Measurements from ENCODE around the gene KRT78. TPM values are rescaled to one million over a fixed set of nuclear protein-coding genes. Genes with fewer than 3 reads are reported as not detected.

KRT78 gene
- total RNA-seq, 2 experiments from 2014 or later = not detected

DNA sequence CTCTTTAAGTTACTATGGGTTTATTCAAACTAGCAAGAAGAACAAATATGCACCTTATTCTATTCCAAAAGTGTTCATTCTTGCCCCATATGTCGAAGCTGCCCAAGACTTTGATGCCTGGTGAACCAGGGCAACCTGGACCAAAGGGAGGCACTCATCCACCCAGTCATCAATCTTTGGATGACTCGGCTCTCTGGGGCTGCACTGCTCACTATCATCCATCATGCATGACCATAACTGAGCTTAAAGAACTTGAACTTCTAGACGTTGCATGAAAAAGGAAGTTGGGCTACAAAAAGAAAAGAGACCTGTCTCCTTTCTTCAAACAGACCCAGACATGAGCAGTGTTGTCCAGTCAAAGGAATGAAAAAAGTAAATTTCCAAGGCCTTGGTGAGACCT is 36.0 kb downstream of the KRT78 start:
- Mint-ChIP-seq H3K4me1 (ENCODE audit: low read depth) (peaks cover 8% of the 10 kb centered on the region), H3K27ac (no peak overlapping the region), H3K27me3 (ENCODE audit: low read depth) (peaks cover 2% of the 10 kb centered on the region), H3K9me3 (ENCODE audit: insufficient read depth) (no peaks in the 10 kb centered on the region), H3K4me3 (no peak overlapping the region), H3K36me3 (ENCODE audit: low read depth) (no peaks in the 10 kb centered on the region)
- ChIA-PET CTCF (interaction anchor here (1.2 to 2.5 kb wide), 4 partner anchors 25 to 99 kb away, joined by 3 to 10 read pairs (median 5); no protein-coding TSS in a partner anchor), POLR2A (no interaction called here)
- ATAC-seq = no peak
- no peak for DNase-seq

DNA sequence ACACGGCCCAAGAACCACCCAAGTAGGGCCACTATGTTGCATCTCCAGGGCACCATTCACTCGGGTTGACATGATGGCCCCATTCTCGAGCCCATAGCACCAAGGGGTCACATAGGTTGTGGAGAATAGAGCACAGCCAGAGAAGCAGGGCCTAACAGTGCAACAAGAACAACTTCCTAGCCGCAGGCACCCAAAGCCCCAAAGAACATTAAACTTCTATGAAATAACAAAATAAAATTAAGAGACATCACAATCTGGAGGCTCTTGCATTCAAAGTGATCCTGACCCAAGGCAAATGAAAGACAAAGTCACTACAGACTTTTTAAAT is 36.8 kb downstream of the KRT78 start:
- Mint-ChIP-seq H3K27ac (no peak overlapping the region), H3K4me1 (ENCODE audit: low read depth) (peaks cover under 1% of the 10 kb centered on the region), H3K9me3 (ENCODE audit: insufficient read depth) (no peaks in the 10 kb centered on the region), H3K4me3 (no peak overlapping the region), H3K27me3 (ENCODE audit: low read depth) (peaks cover 2% of the 10 kb centered on the region), H3K36me3 (ENCODE audit: low read depth) (no peaks in the 10 kb centered on the region)
- ChIA-PET CTCF (interaction anchor here (1.7 to 2.5 kb wide), 2 partner anchors 26 to 58 kb away, joined by 6 to 10 read pairs; no protein-coding TSS in a partner anchor), POLR2A (no interaction called here)
- DNase-seq (no peak), ATAC-seq (no peak)

DNA sequence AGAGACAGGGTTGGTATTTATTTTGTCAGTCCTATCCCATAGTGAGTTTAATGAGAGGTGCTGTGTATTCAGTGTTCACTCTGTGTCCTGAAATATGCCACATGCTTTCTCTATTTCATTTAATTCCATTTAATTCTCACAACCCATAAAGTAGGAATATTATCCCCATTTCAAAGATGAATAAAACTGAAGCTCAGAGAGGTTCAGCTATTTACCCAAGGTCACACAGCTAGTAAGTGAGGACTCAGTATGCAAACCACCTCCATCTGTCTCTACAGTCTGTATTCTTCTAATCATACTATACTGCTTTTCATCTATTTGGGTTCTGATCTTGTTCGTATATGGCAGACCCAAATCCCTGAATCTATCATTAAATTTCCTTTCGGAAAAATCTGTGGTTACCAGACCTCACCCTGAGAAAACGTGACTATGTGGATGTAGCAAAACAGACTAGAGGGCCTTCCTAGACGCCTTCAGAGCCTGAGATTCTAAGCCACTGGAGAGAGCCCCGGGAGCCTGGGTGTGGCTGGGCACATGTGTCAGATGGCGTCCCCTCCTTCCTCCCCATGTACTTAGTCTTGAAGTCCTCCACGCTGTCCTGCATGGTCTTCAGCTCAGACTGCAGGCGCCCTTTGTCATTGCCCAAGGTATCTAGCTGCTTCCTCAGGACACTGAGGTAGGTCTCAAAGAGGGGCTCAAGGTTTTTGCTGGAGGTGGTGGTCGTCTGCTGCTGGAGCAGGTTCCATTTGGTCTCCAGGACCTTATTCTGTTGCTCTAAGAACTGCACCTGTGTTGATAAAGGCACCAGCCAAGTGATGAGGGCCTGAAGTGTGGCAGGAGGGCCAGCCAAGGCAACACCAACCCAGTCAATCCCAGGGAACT is 37.4 kb downstream of the KRT78 start:
- CTCF ChIA-PET = interaction anchor here (2.5 kb wide), 1 partner anchor 59 kb away, joined by 10 read pairs; no protein-coding TSS in a partner anchor

DNA sequence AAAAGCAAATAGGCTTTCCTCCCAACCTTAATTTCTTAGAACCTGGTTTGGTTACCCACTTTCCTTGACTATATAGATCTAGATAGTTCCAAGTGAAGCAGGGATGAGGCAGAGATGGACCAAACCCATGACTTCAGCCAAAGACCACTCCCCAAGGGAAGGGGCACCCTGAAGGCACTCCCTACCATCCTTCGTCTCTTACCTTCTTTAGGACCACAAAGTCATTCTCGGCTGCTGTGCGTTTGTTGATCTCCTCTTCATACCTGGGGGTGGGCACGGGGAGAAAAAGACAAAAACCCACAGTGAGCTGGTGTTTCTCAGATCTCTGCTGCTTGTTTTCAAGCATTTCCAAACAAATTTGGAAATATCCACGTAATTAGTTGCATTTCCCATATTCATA is 38.2 kb downstream of the KRT78 start:
- no peaks in the 10 kb centered on the region for H3K4me1 Mint-ChIP-seq (ENCODE audit: low read depth)
- no peak for ATAC-seq

More for the DNA sequence above, 37.4 kb downstream of the KRT78 start:
- Mint-ChIP-seq H3K36me3 (ENCODE audit: low read depth) (no peaks in the 10 kb centered on the region), H3K9me3 (ENCODE audit: insufficient read depth) (no peaks in the 10 kb centered on the region), H3K4me1 (ENCODE audit: low read depth) (no peaks in the 10 kb centered on the region), H3K27me3 (ENCODE audit: low read depth) (peaks cover 2% of the 10 kb centered on the region), H3K27ac (no peak overlapping the region), H3K4me3 (no peak overlapping the region)
- POLR2A ChIA-PET = no interaction called here
- no peak for ATAC-seq
- no peak for DNase-seq

DNA sequence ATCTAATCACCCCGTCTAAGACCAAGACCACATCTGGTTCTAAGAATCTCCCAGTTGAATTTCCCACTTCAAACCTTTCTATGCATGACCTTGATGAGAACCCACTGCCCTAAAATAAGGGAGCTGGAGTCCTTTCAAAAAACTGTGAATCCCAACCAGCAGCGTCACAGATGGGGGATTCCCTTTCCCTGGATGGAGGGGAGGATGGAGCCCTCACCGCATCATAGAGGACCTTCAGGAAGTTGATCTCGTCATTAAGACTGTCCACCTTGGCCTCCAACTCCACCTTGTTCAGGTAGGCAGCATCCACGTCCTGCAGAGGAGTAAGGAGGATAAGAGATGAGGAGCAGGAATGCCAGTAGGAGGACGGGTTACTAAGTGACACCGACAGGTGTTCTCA is 39.6 kb downstream of the KRT78 start:
- ATAC-seq = no peak

More for the DNA sequence above, 38.2 kb downstream of the KRT78 start:
- H3K27me3 Mint-ChIP-seq (ENCODE audit: low read depth) = peaks cover 2% of the 10 kb centered on the region
- ChIA-PET POLR2A (no interaction called here), CTCF (no interaction called here)
- no peak for DNase-seq
- no peaks in the 10 kb centered on the region for H3K9me3 Mint-ChIP-seq (ENCODE audit: insufficient read depth)
- H3K27ac Mint-ChIP-seq = no peak overlapping the region
- H3K36me3 Mint-ChIP-seq (ENCODE audit: low read depth) = no peaks in the 10 kb centered on the region
- H3K4me3 Mint-ChIP-seq = no peak overlapping the region

DNA sequence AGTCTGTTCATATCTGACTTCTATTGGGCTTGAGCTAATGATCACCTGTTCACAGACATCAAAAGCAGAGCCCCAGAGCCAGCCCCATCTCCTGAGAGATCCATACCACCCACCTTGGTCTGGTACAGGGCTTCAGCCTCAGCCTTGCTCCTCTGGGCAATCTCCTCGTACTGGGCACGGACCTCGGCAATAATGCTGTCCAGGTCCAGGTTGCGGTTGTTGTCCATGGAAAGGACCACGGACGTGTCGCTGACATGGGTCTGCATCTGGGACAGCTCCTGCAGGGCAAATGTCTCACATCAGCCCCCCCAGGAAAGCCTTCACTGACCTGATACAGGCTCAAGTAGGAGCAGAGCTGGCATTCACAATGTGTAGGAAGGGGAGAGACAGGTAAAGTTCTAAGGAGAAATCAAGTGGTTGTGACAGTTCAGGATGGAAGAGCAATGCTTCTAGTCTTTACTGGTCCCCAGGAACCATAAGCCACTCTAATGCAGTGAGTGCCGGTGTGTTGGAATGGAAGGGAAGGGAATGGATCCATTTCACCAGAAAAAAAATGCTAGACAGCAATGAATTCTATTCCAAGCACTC is 40.1 kb downstream of the KRT78 start:
- Mint-ChIP-seq H3K4me1 (ENCODE audit: low read depth) (no peaks in the 10 kb centered on the region), H3K27me3 (ENCODE audit: low read depth) (peaks cover 2% of the 10 kb centered on the region), H3K4me3 (no peak overlapping the region), H3K27ac (no peak overlapping the region), H3K36me3 (ENCODE audit: low read depth) (no peaks in the 10 kb centered on the region), H3K9me3 (ENCODE audit: insufficient read depth) (no peaks in the 10 kb centered on the region)
- DNase-seq (no peak), ATAC-seq (no peak)
- ChIA-PET POLR2A (interaction anchor here (0.7 kb wide), 1 partner anchor 9 kb away, joined by 3 read pairs; no protein-coding TSS in a partner anchor), CTCF (no interaction called here)

More for the DNA sequence above, 39.6 kb downstream of the KRT78 start:
- H3K27ac Mint-ChIP-seq = no peak overlapping the region
- POLR2A ChIA-PET = no interaction called here
- DNase-seq = no peak
- H3K27me3 Mint-ChIP-seq (ENCODE audit: low read depth) = peaks cover 2% of the 10 kb centered on the region
- H3K4me1 Mint-ChIP-seq (ENCODE audit: low read depth) = no peaks in the 10 kb centered on the region
- H3K9me3 Mint-ChIP-seq (ENCODE audit: insufficient read depth) = no peaks in the 10 kb centered on the region
- no peak overlapping the region for H3K4me3 Mint-ChIP-seq
- CTCF ChIA-PET = no interaction called here
- no peaks in the 10 kb centered on the region for H3K36me3 Mint-ChIP-seq (ENCODE audit: low read depth)

DNA sequence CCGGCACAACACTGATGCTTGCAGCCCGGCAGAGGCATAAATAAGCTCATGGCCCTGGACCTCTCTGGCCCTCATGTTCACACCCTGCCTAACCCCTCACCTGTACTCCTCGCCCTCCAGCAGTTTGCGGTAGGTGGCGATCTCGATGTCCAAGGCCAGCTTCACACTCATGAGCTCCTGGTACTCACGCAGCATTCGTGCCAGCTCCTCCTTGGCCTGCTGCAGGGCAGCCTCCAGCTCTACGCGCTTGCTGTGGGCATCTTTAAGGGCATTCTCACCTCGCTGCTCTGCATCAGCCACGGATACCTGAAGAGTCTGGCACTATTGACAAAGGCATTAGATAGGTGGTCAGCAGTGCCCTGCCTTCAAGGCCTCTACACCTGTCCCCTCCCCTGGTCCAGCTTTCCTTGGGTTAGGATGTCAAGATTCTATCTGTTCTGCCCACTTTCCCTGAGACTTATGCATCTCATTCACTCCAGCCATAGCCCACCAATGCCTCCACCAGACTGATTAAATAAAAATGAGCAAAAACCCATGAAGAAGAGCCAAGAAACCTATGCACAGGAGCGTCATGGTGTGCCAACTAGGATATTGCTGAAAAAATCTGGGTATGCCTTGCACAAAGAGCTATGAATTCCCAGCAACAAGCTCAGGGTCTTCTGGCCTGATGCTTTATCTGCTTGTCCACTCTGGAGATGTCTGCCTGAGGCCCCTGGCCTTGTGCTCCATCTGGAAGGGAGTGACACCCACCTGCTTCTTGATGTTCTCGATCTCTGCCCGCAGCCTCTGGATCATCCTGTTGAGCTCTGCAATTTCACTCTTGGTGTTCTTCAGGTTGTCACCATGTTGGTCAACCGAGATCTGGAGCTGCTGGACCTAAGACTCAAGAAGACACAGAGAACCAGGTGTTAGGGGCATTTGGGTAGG is 41.0 kb downstream of the KRT78 start:
- DNase-seq (no peak), ATAC-seq (no peak)
- H3K27me3 Mint-ChIP-seq (ENCODE audit: low read depth) = peaks cover 6% of the 10 kb centered on the region
- H3K36me3 Mint-ChIP-seq (ENCODE audit: low read depth) = no peaks in the 10 kb centered on the region
- H3K27ac Mint-ChIP-seq = no peak overlapping the region
- no peak overlapping the region for H3K4me3 Mint-ChIP-seq
- H3K4me1 Mint-ChIP-seq (ENCODE audit: low read depth) = no peaks in the 10 kb centered on the region
- H3K9me3 Mint-ChIP-seq (ENCODE audit: insufficient read depth) = no peaks in the 10 kb centered on the region
- CTCF ChIA-PET = interaction anchor here (0.9 to 1.3 kb wide), 2 partner anchors 14 to 63 kb away, joined by 3 read pairs; no protein-coding TSS in a partner anchor
- POLR2A ChIA-PET = interaction anchor here (0.7 kb wide), 2 partner anchors 10 to 32 kb away, joined by 3 read pairs; no protein-coding TSS in a partner anchor

DNA sequence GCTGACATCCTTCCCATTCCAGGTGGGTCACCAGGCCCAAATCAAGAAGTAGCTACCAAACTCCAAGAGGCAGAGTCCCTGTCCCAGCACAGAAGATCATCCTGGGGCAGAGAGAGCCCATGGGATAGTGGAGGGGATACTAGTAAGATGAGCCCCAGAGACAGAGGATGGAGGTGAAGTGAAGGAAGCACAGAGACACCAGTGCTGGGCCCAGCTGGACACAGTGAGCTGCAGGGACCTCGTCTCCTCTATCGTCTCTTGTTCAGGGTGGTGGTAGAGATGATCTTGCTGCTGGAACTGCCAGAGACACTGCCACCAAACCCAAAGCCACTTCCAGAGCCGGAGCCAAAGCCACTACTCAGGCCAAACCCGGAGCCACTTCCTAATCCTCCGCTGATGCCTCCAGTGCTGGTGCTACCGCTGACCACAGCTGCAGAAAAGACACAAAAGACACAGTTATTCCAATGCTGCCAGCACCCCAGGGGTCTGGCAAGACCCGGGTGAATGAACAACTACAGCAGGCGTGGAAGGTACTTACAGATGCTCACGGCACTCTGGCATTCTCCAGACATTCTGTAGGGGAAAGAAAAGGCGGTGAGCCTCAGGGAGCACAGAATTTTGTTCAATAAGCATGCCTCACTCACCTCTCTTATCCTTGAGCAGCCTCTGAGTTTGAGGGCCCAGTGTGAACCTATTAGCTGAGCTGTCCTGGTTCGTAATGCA is 41.8 kb downstream of the KRT78 start:
- H3K27ac Mint-ChIP-seq = no peak overlapping the region

DNA sequence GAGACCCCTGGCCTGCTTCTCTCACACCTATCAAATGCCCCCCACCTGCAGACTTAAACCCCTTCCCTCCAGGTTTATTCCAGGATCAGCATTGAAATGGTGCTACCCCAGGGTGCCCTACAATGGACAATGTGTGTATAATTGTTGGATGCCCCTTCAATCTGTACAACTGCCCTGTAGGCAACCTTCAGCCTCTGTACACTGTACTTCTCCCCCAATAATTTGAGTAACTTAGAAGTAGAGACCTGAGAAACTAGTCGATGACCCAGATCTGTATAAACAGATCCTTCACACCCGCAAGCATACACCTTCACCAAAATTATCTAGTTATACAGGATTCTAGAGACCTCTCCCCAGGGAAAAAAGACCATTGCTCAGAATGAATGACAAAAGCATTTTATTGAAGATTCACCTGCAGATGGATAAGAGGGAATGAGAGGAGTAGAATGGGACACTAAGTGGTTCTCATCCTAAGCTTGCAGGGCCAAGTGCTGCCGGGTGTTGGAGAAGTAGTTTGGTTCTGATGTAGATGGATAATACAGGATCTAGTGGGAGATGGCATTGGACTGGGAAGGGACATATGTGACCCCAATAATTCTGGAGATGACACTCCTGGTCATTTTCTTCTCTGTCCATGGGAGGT is 42.5 kb downstream of the KRT78 start:
- Mint-ChIP-seq H3K36me3 (ENCODE audit: low read depth) (no peaks in the 10 kb centered on the region), H3K4me3 (no peak overlapping the region), H3K27ac (no peak overlapping the region), H3K27me3 (ENCODE audit: low read depth) (peaks cover 6% of the 10 kb centered on the region), H3K4me1 (ENCODE audit: low read depth) (no peaks in the 10 kb centered on the region), H3K9me3 (ENCODE audit: insufficient read depth) (no peaks in the 10 kb centered on the region)
- ChIA-PET CTCF (no interaction called here), POLR2A (no interaction called here)
- DNase-seq = no peak
- no peak for ATAC-seq

More for the DNA sequence above, 41.8 kb downstream of the KRT78 start:
- Mint-ChIP-seq H3K4me1 (ENCODE audit: low read depth) (no peaks in the 10 kb centered on the region), H3K4me3 (no peak overlapping the region), H3K27me3 (ENCODE audit: low read depth) (peaks cover 6% of the 10 kb centered on the region), H3K9me3 (ENCODE audit: insufficient read depth) (no peaks in the 10 kb centered on the region), H3K36me3 (ENCODE audit: low read depth) (no peaks in the 10 kb centered on the region)
- ATAC-seq (no peak), DNase-seq (no peak)
- CTCF ChIA-PET = interaction anchor here (0.9 to 1.3 kb wide), 2 partner anchors 13 to 64 kb away, joined by 3 read pairs; no protein-coding TSS in a partner anchor
- POLR2A ChIA-PET = interaction anchor here (0.7 kb wide), 1 partner anchor 31 kb away, joined by 3 read pairs; no protein-coding TSS in a partner anchor

DNA sequence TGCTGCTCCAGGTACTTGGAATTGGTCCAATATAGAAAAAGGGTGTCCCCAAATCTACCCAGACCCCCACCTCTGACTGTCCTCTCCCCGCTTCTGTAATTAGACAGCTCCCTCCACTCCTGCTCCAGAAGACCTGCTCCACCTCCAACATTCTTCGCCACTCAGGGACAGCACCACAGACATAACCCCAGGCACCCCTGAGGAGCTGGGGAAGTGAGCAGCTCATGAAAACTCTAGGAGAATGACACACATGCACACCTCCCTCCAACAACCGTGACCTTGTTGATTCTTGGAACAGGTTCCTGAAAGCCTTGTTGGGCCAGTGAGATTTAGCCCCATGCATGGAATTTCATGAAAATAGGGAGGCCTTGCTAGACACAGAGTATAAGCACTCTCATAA is 43.1 kb downstream of the KRT78 start:
- no peaks in the 10 kb centered on the region for H3K36me3 Mint-ChIP-seq (ENCODE audit: low read depth)

DNA sequence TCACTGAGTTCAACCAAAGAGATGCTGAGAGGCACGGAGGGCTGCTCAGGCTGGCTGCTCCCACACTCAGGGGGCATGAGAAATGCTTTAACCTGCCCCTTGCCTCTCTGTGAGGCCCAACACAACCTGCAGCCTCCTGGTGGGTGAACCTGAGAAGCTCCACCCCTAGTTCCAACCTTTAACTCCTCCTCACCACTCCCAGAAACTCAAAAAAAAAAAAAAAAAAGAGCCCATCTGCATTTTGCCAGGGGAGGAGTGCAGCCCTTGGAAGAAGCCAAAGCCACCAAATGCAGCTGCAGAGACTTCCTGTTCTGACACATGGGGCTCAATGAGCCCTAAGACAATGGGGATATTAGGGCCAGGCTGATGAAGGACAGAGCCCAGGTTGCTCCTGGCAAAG is 43.8 kb downstream of the KRT78 start:
- Mint-ChIP-seq H3K9me3 (ENCODE audit: insufficient read depth) (no peaks in the 10 kb centered on the region), H3K4me3 (no peak overlapping the region), H3K4me1 (ENCODE audit: low read depth) (no peaks in the 10 kb centered on the region), H3K36me3 (ENCODE audit: low read depth) (no peaks in the 10 kb centered on the region), H3K27me3 (ENCODE audit: low read depth) (peaks cover 6% of the 10 kb centered on the region), H3K27ac (no peak overlapping the region)
- DNase-seq (no peak), ATAC-seq (no peak)
- CTCF ChIA-PET = no interaction called here
- POLR2A ChIA-PET = no interaction called here

More for the DNA sequence above, 43.1 kb downstream of the KRT78 start:
- no peak overlapping the region for H3K27ac Mint-ChIP-seq
- H3K27me3 Mint-ChIP-seq (ENCODE audit: low read depth) = peaks cover 6% of the 10 kb centered on the region
- H3K4me1 Mint-ChIP-seq (ENCODE audit: low read depth) = no peaks in the 10 kb centered on the region
- H3K9me3 Mint-ChIP-seq (ENCODE audit: insufficient read depth) = no peaks in the 10 kb centered on the region
- ChIA-PET POLR2A (no interaction called here), CTCF (no interaction called here)
- no peak overlapping the region for H3K4me3 Mint-ChIP-seq
- DNase-seq (no peak), ATAC-seq (no peak)

All from activated CD8-positive, alpha-beta T cell treated with anti-CD3 and anti-CD28 coated beads, Interleukin-2, amount 10 ng/mL, durations not matched to agents 7 days and 5 days (primary cell).